Medulla oblongata (tissue), 1 donor: ENCODE measurements around the gene COTL1.
A peak's percentile ranks its signal among the peaks of the same experiment; 100 is the strongest.

Source experiments
- DNase-seq: peaks from one replicate; pipeline ENCODE4 v3.0.0-alpha.2; 2015; ENCODE audit errors: extremely low spot score

The COTL1 gene

DNA sequence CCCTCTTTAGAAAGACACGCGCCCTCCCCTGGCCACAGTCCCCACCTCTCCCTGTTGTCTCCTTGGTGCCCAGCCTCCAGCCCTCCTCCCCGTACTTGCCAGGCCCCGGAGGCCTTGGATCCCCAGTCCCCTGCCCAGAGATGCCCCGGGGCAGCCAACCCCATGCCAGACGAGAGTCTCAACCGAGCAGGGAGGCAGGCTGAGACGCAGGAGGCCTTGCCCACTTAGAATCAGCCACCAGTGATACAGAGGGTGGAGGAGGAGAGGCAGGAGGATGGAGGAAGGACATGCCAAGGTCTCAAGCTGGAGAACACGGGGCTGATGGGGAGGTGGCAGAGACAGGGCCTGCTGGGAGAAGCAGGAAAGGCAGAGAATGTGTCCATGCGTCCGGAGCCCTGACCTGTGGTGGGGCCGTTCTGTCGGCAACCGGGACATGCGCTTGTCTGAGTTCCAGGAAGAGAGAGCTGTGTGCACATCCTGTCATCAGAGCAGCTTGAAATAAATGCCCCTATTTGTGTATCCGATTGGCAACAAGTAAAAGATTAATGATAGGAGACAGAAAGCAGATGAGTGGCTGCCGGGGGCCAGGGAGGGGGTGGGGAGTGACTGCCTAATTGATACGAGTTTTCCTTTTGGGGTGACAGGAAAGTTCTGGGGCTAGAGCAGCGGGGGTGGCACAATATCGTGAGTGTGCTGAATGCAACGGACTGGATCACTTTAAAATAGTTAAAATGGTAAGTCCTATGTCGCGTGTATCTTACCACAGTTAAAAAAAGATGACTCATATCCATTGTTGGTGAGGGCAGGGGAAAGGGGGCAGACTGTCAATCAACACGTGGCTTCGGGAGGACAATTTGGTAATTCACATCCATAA, 68.7 kb downstream of the COTL1 start:
- peak; percentile 58 for DNase-seq

DNA sequence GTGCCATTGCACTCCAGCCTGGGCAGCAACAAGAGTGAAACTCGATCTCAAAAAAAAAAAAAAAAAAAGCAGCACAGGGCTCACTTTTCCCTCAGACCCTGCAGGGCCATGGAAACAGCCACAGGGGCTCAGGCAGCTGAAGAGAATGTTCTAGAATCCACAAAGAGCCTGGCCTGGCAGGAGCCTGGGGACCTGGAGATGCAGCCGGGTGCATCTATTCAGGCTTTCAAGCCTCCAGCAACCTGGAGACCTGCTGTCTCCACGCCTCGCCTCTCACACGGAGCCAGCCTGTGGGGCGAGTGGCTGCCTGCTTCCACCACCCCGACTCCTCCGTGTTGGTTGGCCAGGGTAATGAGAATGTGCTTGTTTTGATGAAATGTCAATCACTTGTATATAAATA, 69.4 kb downstream of the COTL1 start:
- peak; percentile 70 for DNase-seq

DNA sequence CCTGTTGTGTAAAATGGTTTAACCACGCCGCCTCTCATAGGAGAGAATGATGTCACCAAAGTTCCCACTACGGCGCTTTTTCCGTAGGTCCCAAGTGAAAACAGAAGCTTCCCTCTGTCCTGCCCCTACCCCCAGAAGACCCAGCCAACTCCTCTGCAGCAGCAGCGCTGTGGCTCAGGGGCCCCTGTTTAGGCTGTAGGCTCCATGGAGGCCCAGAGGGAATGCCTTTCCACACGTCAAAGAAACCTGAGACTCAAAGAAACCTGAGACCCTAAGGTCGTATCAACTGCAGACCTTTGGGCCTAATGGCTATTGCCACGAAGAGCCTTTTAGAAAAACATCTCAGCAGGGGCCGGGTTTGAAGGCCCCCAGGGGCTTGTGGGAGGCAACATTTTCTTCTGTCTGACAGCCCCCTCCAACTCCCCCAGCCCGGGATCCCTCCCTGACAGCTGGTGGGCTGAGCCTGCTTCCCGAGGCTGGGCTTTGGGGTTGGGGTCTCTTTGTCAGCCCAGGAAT, 70.3 kb downstream of the COTL1 start:
- DNase-seq: no peak

DNA sequence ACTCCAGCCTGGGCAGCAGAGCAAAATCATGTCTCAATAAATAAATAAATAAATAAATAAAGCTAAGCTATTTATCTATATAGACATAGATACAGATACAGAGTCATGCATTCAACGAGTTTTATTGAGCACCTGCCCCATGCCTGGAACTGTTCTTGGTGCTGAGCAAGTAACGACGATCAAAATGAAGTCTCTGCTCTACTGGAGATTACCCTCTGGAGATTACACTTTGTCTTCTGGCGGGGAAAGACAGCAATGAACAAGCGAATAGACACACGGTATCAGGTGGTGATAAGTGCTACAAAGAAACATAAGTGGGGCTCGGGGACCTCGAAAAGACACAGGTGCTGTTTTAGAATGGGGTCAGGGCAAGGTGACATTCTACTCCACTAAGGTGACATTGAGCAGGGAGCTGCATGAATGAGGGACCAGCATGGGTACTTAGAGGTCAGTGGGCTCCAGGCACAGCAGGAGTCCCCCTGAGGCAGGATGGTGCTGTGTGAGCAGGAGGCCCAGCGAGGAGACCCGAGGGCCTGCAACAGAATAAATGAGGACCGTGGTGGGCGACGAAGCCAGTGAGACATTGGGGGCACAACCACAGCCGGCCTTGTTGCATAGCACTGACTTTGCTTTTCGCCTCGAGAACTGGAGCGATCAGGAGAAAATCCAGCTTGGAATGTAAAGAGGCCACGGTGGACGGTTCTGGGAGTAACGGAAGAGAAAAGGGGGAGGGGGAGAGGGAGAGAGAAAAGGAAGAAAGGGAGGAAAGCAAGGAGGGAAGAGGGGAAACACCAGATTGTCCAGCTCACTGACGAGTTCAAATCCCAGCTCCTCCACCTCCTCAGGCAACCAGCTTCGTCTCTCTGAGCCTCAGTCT, 71.0 kb downstream of the COTL1 start:
- DNase-seq: no peak

DNA sequence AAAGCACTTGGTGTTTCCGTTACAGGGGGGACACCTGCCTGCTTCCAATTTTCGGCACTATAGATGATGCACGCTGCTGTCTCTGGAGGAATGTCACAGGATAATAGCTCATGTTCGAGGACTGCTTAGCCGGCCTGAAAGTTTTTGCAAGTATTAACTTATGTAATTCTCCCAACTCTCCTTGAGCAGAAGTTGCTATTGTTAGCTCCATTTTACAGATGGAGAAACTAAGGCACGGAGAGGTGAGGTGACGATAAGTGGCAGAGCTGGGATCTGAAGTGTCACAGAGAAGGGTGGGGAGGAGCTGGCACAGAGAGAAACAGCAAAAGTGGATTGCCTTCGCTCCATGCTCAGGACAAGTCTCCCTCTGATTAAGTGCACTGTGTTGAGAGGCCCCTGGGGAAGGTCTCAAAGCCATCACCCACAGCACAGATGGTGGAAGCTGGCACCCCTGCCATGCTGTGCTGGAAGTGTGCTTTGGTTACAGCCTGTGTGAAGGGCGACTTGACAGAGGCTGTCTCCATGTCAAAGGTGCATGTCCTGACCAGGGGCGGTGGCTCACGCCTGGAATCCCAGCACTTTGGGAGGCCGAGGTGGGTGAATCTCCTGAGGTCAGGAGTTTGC, 72.7 kb downstream of the COTL1 start:
- DNase-seq: no peak

DNA sequence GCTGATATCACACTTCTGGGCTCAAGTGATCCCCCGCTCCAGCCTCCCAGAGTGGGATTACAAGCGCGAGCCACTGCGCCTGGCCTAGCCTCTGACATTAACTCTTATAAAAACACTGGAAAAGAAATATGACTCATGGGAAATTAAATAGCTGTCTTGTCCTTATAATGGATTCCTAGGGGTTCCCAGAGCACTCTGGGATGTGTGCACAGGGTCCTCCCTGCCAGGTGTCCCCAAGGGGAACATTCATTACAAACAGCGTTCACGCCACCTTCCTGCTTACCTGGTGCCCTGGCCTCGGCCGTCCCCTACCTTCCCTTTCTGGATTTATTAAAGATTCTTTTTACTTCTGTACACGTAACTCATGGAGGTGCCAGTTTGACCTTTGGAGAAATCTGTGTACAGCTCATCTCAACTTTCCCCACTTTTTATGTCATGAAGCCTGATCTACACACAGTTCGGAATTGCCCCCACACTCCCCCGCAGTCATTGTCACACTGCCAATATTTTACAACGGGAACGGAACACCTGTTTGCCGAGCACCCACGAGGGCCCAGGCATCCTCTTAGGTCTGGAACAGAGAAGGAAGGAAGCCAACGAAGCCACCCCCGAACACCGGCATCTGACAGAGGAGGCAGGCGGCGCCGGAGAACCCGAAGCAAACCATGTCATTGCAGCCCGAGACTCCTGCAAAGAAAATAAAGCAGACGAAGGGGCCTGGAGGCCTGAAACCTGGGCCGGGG, 73.7 kb downstream of the COTL1 start:
- DNase-seq: no peak

DNA sequence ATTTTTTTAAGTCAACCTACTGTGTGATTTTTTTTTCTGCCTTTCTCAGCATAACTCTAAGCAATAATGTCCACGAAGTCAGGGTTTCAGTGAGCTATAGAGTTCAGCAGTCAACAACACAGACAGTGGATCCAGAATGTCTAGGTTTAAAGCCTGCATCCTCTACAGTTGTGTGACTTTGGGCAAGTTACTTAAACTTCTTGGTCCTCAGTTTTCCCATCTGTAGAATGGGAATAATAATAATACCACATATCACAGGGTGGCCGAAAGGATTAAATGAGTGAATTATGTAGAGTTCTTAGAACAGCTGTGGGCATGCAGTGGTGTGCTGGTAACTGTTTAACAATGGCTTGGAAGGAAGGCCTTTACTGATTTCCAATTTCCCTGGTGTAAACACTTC, 74.6 kb downstream of the COTL1 start:
- DNase-seq: no peak

DNA sequence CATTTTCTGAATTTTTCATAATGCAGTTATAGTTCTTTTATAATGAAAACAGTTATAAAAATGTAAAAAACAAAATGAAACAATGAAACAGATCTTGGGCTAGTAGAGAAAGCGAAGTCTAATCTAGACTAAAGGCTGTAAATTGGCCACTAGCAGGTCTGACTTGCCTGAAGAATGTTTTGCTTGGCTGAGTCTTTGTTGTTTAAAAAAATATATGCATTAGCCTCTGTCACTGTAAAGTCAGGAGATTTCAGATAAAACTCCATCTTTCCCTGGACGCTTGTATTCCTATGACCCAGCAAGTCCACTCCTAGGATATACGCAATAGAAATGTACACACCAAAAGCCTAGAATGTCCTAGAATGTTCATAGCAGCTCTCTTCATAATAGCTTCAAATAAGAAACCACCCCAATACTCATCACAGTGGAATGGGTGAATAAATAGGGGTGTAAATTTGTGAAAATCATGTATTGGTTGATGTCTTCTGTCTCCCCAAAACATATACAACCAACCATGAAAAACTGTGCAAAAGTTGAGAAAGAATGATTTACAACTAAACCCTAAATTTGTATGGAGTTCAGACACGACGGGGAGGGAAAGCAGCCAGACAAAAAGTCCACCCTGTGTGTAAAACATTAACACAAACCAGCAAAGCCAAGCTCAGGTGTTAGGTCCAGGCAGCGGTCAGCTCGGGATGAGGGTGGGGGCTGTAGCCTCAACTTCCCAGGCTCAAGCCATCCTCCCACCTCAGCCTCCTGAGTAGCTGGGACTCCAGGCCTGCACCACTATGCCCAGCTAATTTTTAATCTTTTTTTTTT, 75.7 kb downstream of the COTL1 start:
- no peak for DNase-seq

DNA sequence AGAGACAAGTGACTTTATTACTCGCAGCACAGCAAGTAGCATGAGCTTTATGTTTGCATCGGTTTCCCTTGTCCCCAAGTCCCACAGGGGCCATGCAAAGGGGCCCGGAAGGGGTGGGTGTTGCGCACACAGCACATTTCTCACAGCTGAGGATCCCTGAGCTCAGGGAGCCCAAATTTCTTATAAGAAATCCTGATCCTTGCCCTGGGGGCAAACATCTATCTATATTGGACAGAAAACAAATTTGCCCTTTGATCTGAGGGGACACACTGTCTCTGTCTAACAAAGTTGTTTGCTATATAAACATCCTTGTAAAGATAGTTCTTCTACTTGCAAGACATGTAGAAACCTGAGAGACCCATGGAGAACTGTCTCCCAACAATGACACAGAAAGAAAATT, 77.7 kb downstream of the COTL1 start:
- DNase-seq: no peak

DNA sequence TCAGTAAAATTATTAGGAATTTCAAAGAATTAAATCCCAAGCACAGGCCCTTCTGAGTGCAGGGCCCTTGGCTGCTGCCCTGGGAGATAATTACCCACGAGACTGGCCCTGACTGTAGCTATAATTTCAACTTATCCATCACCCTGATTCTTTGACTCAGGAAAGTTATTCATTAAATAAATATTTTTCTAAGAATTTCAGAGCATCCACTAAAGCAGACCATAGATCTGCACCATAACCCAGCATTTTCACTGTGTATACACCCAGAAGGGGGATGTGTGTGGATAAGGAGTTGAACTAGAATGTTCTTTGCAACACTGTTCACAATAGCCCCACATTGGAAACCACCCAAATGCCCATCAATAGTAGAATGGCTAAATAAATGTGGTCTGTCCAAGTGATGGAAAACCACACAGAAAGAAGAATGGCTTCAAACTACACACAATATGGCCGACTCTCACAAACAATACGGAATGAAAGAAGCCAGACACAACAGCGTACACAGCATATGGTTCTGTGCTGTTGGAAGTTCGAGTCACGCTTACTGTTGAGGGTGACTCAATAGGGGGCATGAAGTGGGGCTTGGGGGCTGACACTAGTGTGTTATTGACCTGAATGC, 79.5 kb downstream of the COTL1 start:
- DNase-seq: no peak

DNA sequence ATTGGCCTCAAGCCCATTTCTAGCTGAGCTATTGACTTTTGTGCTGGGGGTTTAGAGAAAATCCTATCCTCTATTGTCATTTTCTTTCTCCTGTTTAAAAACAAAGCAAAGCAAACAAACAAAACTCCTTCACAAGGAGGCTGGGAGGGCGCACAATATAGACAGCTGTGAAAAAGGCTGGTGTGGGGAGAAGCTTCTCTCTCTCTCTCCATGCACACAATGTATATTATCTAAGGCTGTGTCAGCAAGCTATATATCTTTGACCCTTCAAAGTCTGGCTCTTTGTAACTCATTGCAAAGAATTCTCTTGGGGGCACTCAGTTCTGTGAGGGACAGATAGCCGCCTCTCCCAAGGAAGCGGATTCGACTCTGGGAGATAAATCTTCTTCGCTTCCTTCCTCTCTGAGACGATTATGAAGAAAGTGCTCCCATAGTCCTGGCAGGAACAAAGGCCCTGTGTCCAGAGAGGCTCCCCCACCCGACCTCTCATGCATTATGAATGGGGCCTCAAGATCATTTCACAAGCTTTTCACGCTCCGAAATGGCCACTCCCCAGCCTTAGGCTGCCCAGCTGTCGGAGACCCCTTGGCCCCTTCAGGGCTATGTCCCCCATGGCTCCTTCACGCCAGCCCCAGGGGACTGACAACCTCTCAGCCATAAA, 80.3 kb downstream of the COTL1 start:
- peak; percentile 56 for DNase-seq

DNA sequence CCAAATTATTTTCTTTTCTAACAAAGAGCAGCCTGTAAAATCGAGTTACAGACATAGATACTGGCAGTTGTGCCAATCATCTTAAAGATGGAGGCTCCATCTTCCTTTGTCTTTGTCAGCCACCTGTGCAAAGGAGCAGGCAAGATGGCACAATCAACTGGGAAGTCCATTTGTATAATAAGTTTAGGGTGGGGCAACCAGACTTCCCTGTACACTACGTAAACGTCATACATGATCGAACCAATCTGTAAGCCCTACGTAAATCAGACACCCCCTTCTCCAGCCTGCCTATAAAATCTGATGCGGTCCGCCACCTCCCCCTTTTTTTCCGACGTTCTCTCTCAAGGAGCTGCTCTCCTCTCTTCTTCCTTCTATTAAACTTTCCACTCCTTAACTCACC, 82.0 kb downstream of the COTL1 start:
- no peak for DNase-seq

DNA sequence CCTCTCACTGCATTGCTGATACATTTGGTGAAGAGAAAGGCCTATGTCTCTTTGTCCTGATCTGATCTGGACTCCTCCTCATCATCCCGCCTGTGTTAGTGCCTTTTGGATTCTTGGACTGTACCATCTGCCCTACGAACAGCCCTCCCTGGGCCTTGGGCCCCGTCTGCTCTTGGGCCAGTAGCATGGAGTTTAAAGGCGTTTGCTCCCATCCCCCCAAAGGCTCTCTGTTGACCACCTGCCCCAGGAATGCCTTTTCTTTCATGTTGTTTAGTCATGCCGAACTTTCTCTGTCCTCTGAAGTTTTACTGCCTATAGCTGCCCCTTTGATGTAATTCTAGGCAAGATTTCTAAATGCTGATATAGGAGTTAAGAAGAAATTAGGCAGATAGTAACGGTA, 82.5 kb downstream of the COTL1 start:
- no peak for DNase-seq

DNA sequence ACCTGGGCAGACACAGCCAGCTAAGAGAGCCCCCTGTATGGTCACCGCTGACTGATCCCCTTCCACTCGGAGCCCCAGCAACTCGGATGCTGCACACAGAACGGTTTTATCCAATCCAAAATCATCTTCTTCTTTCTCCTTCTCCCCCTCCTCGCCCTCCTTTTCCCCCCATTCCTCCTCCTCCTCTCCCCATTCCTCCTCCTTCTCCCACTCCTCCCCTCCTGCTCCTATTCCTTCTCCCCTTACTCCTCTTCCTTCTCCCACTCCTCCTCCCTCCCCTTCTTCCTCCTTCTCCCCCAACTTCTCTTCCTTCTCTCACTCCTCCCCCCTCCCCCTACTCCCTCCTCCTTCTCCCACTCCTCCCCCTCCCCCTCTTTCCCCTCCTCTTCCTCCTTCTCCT, 83.1 kb downstream of the COTL1 start:
- no peak for DNase-seq

DNA sequence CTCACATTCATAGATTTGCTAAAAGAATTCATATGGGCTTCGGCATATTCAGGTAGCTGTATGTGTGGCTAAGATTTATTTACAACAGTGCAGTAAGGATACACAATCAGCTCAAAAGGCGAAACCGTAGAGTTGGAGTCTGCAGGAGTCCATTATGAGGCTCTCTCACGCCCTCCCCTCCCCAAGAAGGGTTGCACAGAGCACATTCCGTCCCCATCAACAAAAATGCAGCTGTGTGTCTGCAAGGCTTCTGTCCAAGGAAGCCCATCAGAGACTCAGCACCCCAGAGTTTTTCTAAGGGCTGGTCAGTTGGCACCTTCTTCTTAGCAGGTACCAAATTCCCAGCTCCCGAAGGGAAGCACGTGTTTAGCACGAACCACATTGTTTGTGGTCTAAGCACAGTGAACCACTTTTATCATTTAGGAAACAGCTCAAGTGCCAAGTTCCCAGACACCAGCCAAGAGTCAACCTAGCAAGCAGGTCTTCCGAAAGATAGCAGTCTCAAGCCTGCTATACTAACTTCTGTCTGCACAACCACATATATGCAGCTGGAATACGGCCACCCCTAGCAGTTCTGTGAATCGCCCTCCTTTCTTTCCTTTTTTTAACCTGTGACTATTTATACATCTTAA, 84.9 kb downstream of the COTL1 start:
- DNase-seq: no peak

DNA sequence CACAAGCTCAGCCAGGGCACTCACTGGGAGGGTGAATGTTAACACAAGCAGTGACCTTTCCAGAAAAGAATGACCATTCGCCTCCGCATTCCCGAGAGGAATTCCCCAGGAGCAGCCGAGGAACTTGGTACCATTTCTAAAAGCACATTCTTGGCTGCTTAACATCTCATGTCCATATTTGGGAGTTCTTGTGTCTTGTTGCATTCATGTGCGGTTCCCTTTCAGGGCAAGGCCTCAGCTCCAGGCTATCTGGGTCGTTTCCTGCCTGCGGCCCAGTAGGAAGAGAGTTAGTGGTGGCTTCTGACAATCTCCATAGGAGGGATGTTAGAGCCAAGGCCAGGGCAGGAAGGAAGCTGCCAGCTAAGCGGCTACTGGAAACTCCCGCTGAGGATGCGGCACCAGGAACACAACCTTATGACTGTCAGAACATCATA, 85.6 kb downstream of the COTL1 start:
- no peak for DNase-seq

DNA sequence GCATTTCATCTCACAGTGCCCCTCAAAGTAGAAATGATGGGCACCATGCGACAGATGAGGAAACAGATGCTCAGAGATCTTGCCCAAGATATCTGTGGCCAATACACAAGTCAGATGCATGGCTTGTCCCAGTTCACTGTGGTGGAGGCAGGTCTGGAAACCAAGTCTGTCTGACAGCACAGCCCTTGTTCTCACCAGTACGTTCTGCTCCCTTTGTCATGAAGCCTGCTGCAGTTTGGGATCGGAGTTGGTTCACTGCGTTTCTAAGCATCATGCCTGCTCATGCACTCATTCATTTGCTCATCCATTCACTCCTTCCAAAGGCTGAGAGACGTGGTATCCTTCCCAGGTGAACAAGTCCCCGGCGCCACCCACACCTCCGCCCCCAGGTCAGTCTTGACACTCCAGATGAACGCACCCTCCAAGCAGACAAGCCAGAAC, 86.2 kb downstream of the COTL1 start:
- DNase-seq: no peak

DNA sequence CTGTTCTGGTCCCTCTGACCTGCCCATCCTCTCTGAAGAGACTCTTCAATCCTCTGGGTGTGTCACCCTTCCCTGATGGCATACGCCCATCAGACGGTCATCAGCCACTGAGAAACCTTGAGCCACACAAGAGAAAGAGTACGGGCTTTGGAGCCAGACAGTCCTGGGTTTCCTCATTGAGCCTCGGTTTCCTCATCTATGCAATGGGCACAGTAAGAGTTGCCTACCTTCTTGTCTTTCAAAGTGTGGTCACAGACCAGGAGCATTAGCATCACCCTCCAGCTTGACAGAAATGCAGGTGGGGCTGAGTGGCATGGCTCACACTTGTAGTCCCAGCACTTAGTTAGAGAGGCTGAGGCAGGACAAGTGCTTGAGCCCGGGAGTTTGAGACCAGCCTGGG, 87.3 kb downstream of the COTL1 start:
- DNase-seq: no peak

DNA sequence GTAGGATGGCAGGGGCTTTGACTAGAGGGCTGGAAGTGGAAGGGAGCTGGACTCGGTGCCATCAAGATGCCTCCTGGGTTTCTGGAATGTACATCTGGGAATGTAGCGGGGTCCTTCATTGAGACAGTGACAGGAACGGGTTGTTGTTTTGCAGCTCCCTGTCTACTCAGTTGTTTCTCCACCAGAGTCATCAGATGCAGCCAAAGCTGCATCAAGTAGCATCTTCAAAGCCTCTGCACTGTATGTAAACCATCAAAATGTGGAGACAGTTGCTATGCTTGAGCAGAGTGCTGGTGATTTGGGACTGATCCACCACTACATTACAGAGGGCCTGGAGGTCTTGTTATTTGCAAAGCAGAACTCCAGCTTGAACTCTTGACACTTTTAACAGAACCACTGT, 88.3 kb downstream of the COTL1 start:
- DNase-seq: no peak
